AG04449 (cell line): Measurements from ENCODE around the gene ASB14.
"Not testable (repeated sequence)": the region's sequence is repeated elsewhere in the genome, so short reads cannot be mapped to it uniquely, and the experiment has no call there.

Source experiments
- CTCF ChIA-PET: fragments of 350-600 bp; formaldehyde crosslinking; extraction: SDS; loops from one replicate; lab custom pipeline; 2021; ENCODE audit warnings: antibody characterized with exemption; lab: Yijun Ruan, JAX
- POLR2A ChIA-PET: fragments of 400-600, 350-600 bp; formaldehyde crosslinking; extraction: SDS; loops from one replicate; lab custom pipeline; 2020; ENCODE audit warnings: antibody characterized with exemption, inconsistent platforms; lab: Yijun Ruan, JAX
- DNase-seq: peaks from one replicate; pipeline ENCODE4 v3.0.0-alpha.2; 2010; ENCODE audit warnings: low read depth, low spot score
- H3K4me3 ChIP-seq: 2 replicates; pipeline ENCODE4 v1.5.1; 2011; ENCODE audit warnings: low read depth, mild to moderate bottlenecking, control low read depth, low read length
- TF ChIP-seq, protein P1 (sequence below): IDR thresholded peaks from one replicate; pipeline ENCODE4 v1.5.1; 2011; ENCODE audit warnings: mild to moderate bottlenecking, moderate library complexity, low read length, control low read depth, inconsistent platforms; ENCODE audit not compliant: insufficient read depth; ENCODE audit errors: missing control alignments

ASB14 gene

DNA sequence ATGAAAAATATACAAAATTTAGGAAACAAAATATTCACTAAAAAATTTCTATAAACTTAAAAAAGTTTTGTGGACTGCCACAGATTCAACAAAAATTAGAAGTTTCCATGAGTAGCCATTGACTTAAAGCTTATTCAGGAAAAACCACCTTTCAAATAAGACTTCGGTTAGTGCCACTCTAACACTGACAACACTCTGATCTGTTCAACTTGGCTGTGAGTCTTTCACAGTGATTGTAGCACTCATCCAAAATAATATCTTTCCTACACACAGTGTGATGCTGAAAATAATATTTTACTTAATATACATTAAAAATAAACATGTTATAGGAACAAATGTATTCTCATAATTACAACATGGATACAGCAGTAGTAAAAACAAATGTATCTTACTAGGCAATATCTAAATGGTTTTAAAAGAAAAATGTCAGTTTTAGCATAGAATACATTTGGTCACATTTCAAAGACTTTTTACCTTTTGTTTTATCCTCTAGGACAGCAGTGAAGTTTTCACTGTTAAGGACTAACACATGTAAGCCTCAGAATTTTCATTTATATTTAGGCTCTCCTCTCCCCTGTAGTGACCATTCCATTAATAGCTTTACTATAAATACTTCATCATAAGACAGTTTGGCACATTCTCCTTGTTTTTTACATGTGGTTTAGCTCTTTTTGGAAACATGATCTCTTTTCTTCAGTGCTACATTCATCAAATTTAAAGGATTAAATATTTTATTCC, at the start of gene ASB14:
ASB14 (minus strand) TSS at position 527 of the 738 bp plus-strand sequence. CDS start 652 bp downstream, outside the sequence.
- TF ChIP-seq, protein P1, sequence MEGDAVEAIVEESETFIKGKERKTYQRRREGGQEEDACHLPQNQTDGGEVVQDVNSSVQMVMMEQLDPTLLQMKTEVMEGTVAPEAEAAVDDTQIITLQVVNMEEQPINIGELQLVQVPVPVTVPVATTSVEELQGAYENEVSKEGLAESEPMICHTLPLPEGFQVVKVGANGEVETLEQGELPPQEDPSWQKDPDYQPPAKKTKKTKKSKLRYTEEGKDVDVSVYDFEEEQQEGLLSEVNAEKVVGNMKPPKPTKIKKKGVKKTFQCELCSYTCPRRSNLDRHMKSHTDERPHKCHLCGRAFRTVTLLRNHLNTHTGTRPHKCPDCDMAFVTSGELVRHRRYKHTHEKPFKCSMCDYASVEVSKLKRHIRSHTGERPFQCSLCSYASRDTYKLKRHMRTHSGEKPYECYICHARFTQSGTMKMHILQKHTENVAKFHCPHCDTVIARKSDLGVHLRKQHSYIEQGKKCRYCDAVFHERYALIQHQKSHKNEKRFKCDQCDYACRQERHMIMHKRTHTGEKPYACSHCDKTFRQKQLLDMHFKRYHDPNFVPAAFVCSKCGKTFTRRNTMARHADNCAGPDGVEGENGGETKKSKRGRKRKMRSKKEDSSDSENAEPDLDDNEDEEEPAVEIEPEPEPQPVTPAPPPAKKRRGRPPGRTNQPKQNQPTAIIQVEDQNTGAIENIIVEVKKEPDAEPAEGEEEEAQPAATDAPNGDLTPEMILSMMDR: no peak
- ChIA-PET CTCF (no interaction called here), POLR2A (no interaction called here)

DNA sequence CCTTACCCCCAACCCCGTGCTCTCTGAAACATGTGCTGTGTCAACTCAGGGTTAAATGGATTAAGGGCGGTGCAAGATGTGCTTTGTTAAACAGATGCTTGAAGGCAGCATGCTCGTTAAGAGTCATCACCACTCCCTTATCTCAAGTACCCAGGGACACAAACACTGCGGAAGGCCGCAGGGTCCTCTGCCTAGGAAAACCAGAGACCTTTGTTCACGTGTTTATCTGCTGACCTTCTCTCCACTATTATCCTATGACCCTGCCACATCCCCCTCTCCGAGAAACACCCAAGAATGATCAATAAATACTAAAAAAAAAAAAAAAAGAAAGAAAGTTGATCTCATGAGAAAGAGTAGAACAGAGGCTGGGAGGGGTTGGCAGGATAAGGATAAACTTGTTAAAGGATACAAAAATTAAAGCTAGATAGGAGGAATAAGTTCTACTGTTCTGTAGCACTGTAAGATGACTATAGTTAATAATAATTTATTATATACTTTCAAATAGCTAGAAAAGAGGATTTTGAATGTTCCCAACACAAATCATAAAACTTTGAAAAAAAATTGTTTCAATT, 46.7 kb upstream of the ASB14 start:
- POLR2A ChIA-PET, DNase-seq, CTCF ChIA-PET, H3K4me3 ChIP-seq: not testable (repeated sequence)

More for the DNA sequence above, at the start of gene ASB14:
- no peak for DNase-seq
- no peak within 1 kb of the TSS for H3K4me3 ChIP-seq

DNA sequence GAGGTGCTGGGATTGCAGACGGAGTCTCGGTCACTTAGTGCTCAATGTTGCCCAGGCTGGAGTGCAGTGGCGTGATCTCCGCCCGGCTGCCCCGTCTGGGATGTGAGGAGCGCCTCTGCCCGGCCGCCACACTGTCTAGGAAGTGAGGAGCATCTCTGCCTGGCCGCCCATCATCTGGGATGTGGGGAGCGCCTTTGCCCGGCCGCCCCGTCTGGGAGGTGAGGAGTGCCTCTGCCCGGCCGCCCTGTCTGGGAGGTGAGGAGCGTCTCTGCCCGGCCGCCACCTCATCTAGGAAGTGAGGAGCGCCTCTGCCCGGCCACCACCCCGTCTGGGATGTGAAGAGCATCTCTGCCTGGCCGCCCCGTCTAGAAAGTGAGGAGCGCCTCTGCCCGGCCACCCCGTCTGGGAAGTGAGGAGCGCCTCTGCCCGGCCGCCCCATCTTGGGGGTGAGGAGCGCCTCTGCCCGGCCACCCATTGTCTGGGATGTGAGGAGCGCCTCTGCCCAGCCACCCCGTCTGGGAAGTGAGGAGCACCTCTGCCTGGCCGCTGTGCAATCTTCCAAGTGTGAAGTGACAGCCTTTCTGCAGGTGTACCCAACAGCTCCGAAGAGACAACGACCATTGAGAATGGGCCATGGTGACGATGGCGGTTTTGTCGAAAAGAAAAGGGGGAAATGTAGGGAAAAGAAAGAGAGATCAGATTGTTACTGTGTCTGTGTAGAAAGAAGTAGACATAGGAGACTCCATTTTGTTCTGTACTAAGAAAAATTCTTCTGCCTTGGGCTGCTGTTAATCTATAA, 46.0 kb upstream of the ASB14 start:
- POLR2A ChIA-PET, CTCF ChIA-PET, H3K4me3 ChIP-seq, DNase-seq: not testable (repeated sequence)

DNA sequence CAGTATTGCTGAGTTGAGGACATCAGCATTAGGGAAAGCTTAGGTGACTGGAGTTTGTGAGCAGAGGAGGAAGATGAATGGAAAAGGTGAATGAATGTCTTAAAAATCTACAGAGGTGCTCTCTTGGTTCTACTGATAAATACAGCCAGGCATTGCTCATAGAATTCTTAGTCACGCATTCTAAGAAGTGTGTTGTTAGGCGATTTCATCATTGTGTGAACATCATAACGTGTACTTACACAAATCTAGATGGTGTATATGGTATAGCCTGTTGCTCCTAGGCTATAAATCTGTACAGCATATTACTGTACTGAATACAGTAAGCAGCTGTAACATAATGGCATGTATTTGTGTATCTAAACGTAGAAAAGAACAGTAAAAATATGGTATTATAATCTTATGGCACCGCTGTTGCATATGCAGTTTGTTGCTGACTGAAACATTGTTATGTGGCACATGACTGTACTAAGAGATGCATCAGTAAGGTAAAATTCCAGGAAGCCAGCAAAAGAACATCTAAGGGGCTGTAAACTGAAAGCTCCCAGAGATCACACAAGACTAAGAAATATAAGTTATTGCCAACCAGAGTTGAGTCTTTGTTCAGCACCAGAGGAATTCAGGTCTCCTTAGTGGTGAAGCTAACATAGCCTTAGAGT, 42.9 kb upstream of the ASB14 start:
- TF ChIP-seq, protein P1: no peak
- H3K4me3 ChIP-seq: no peak overlapping the region
- CTCF ChIA-PET: interaction anchor here (1.1 kb wide), 1 partner anchor 183 kb away, joined by 3 read pairs; no protein-coding TSS in a partner anchor
- no peak for DNase-seq
- POLR2A ChIA-PET: no interaction called here

DNA sequence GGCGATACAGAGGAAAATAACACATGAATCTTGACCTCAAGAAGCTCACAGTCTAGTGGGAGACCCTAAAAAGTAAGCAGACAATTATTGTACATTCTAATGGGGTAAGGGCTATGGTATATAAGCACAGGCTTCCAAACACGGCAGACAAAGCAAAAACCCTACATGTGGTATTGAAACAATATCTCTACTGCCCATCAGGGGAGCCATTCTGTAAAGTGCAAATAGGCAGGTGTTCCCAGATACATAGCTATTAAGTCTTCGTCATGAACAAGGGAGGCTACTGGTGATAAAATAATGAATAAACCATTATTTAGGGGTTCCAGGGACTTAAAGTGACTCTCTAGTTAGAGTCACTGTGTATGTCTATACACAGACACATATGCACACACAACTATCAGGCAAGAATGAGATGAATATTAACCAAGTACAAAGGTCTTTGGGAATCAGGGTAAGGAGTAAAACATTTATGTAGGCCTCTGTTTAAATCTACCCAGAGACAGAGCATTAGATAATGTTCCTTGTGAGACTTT, 38.7 kb upstream of the ASB14 start:
- no peak for DNase-seq
- POLR2A ChIA-PET: no interaction called here
- no peak overlapping the region for H3K4me3 ChIP-seq
- TF ChIP-seq, protein P1: no peak
- CTCF ChIA-PET: no interaction called here

DNA sequence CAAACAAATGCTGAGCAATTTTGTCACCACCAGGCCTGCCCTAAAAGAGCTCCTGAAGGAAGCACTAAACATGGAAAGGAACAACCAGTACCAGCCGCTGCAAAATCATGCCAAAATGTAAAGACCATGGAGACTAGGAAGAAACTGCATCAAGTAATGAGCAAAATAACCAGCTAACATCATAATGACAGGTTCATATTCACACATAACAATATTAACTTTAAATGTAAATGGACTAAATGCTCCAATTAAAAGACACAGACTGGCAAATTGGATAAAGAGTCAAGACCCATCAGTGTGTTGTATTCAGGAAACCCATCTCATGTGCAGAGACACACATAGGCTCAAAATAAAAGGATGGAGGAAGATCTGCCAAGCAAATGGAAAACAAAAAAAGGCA, 34.0 kb upstream of the ASB14 start:
- H3K4me3 ChIP-seq, CTCF ChIA-PET, DNase-seq, POLR2A ChIA-PET: not testable (repeated sequence)

DNA sequence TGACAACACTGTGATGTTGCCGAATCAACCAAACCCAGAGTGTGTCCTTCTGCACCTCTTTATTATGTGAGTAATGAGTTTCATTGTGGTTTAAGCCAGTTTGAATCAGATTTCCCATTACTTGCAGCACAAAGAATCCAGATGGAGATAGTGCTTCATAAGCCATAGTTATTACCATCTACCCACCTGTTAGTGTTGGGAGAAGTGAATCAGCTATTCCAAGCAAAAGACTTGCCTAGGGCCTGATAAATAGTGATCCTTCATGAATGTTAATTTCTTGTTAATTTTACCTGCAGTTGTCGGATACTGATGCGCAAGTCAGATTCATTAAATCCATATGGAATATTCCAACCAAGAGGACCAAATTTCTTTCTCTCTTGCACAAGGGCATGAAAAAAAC, 21.7 kb upstream of the ASB14 start:
- DNase-seq: no peak
- TF ChIP-seq, protein P1: no peak
- no peak overlapping the region for H3K4me3 ChIP-seq
- ChIA-PET POLR2A (no interaction called here), CTCF (no interaction called here)
